Activated CD8-positive, alpha-beta memory T cell treated with anti-CD3 and anti-CD28 coated beads, Interleukin-2, amount 50 U/mL, for 1 hour (primary cell): ENCODE results near the gene ADAMTSL1.

ENCODE experiments used
- DNase-seq: peaks from one replicate; pipeline ENCODE4 v3.0.0-alpha.2; 2020; ENCODE audit errors: extremely low read depth

ADAMTSL1 gene

GRCh38 chr9:18935541-18935940, 461.6 kb downstream of the ADAMTSL1 start:
- DNase-seq: no peak

GRCh38 chr9:18936094-18936871, 462.3 kb downstream of the ADAMTSL1 start:
- no peak for DNase-seq

GRCh38 chr9:18939943-18940342, 466.0 kb downstream of the ADAMTSL1 start:
- no peak for DNase-seq

DNA sequence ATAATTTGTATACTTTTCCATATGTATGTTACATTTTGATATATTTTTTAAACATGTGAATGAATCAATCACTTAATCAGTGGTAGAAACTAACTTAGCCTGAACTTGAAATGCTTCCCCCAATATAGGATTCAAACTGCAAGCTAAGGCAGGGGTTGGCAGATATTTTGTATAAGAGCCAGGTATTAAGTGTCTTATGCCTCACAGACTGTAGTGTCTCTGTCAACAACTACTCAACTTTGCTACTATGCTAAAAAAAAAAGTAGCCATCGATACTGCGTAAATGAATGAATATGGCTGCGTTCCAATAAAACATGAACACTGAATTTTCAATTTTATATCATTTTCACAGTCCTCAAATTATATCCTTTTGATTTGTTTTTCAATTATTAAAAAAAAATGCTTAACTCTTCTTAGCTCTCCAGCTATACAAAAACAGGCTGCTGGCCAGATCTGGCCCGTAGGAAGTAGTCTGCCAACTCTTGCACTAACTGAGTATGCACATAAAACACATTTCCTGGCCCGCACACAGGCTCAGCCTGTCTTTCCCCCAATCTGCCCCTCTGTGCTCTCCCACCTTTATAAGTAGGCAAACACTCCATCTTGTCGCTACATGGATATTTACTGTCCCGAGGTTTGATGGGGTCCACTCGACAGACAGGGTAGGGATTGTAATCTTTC, 467.2 kb downstream of the ADAMTSL1 start:
- no peak for DNase-seq

DNA sequence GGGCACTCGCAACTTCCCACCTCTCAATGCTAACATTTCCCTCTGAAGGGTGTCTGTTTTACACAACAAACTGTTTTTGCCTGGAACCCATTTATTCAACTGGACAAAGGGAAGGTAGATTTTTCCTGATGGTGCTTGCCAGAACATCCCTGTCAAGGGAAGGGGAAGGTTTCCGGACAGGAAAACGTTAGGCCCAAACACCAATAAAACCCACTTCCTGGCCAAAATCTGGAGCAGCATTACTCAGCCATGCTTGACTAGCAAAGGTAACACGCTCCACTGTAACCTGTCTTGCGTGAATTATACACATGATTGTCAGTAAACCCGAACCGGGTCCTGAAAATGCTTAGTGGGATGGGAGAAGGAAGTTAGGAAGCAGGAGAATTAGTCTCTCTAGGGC, 468.8 kb downstream of the ADAMTSL1 start:
- DNase-seq: no peak

DNA sequence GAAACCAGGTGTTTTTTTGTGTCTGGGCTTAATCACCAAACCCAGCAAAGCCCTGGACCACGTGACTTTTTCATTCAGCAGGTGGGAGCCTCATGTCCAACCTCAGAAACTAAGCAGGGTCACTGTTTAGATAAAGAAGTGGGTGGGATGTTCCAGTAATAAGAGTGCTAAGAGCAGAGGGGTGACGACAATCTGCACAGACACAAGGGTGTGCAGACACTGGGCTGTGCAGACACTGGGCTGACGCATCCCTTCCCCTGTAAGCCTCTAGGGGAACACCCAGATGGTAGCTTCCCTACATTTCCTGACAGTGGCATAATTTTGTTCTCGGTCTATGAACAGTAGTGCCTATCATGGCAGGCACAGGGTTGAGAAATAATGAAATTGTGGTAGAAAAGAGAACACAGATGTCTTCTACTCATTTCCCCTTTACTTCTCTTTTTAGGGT, 474.0 kb downstream of the ADAMTSL1 start:
- no peak for DNase-seq

- no peak for DNase-seq
Measured at GRCh38 chr9:18951936-18952335, 478.0 kb downstream of the ADAMTSL1 start.

- DNase-seq: no peak
Measured at GRCh38 chr9:18955626-18956025, 481.7 kb downstream of the ADAMTSL1 start.
